ENCODE data around the gene SLX4.

DNA sequence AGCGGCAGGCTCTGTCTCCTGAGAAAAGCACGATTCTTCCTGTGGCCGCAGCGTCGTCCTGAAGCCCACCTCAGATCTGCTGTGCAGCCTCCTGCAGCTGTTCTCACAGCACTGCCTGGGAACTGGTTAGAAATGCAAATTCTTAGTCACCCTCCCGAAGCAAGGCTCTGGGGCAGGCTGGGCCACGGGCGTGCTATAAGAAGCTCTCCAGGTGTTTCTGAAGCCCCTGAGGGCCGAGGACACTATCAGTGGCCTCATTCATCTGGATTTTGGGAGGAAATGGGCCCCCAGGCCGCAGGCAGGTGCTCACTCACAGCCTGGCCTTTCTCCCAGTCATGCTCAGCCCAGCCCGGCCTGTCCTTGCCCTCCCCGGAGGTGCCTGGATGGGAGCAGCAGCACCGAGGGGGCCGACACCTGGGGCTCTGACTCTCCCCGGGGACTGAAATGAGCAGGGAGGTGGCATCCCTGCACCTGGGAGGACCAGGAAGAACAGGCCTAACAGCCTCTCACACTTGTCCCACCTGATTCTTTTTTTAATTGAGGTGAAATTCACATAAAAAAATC lies 23.8 kb downstream of the SLX4 start:
- TF ChIP-seq POLR2A (IDR thresholded peaks at IDR 0.05) = no peak
- no peak for TF ChIP-seq CTCF (IDR thresholded peaks at IDR 0.05)
